GM19238 (cell line): ENCODE results near the gene CARMIL1.
"Not testable (repeated sequence)": the region's sequence is repeated elsewhere in the genome, so short reads cannot be mapped to it uniquely, and the experiment has no call there.

Experiments used
- DNase-seq: peaks from one replicate; pipeline ENCODE4 v3.0.0; 2011; ENCODE audit warnings: low spot score; ENCODE audit not compliant: insufficient read length

The CARMIL1 gene

GRCh38 chr6:25555188-25555587 is 276.0 kb downstream of the CARMIL1 start:
- DNase-seq: no peak

- no peak for DNase-seq
These were observed 277.3 kb downstream of the CARMIL1 start for GRCh38 chr6:25556516-25556915.

- DNase-seq: no peak
These were observed 279.1 kb downstream of the CARMIL1 start for GRCh38 chr6:25558155-25558817.

- no peak for DNase-seq
These were observed 281.7 kb downstream of the CARMIL1 start for GRCh38 chr6:25560865-25561264.

GRCh38 chr6:25564943-25565342 is 285.8 kb downstream of the CARMIL1 start:
- no peak for DNase-seq

- DNase-seq: no peak
These were observed 291.4 kb downstream of the CARMIL1 start for GRCh38 chr6:25570578-25570977.

- DNase-seq: no peak
These were observed 297.7 kb downstream of the CARMIL1 start for GRCh38 chr6:25576919-25577318.

GRCh38 chr6:25578538-25578937 is 299.4 kb downstream of the CARMIL1 start:
- DNase-seq: no peak

GRCh38 chr6:25579391-25579883 is 300.3 kb downstream of the CARMIL1 start:
- no peak for DNase-seq

GRCh38 chr6:25579902-25580495 is 300.8 kb downstream of the CARMIL1 start:
- no peak for DNase-seq

- no peak for DNase-seq
These were observed 302.9 kb downstream of the CARMIL1 start for GRCh38 chr6:25582101-25582500.

- DNase-seq: no peak
These were observed 303.9 kb downstream of the CARMIL1 start for GRCh38 chr6:25583099-25583498.

- no peak for DNase-seq
These were observed 304.7 kb downstream of the CARMIL1 start for GRCh38 chr6:25583906-25584305.

- no peak for DNase-seq
These were observed 306.1 kb downstream of the CARMIL1 start for GRCh38 chr6:25585225-25585624.

GRCh38 chr6:25586119-25586518 is 306.9 kb downstream of the CARMIL1 start:
- DNase-seq: not testable (repeated sequence)

- DNase-seq: no peak
These were observed 307.8 kb downstream of the CARMIL1 start for GRCh38 chr6:25586927-25587326.

- no peak for DNase-seq
These were observed 311.8 kb downstream of the CARMIL1 start for GRCh38 chr6:25590986-25591385.

GRCh38 chr6:25596928-25597818 is 318.0 kb downstream of the CARMIL1 start:
- DNase-seq: no peak

GRCh38 chr6:25599516-25600085 is 320.4 kb downstream of the CARMIL1 start:
- no peak for DNase-seq

- DNase-seq: no peak
These were observed 322.9 kb downstream of the CARMIL1 start for GRCh38 chr6:25601800-25602673.

GRCh38 chr6:25602674-25602982 is 323.5 kb downstream of the CARMIL1 start:
- no peak for DNase-seq
